ENCODE measurements around the gene NR2E1.

Gene NR2E1

DNA sequence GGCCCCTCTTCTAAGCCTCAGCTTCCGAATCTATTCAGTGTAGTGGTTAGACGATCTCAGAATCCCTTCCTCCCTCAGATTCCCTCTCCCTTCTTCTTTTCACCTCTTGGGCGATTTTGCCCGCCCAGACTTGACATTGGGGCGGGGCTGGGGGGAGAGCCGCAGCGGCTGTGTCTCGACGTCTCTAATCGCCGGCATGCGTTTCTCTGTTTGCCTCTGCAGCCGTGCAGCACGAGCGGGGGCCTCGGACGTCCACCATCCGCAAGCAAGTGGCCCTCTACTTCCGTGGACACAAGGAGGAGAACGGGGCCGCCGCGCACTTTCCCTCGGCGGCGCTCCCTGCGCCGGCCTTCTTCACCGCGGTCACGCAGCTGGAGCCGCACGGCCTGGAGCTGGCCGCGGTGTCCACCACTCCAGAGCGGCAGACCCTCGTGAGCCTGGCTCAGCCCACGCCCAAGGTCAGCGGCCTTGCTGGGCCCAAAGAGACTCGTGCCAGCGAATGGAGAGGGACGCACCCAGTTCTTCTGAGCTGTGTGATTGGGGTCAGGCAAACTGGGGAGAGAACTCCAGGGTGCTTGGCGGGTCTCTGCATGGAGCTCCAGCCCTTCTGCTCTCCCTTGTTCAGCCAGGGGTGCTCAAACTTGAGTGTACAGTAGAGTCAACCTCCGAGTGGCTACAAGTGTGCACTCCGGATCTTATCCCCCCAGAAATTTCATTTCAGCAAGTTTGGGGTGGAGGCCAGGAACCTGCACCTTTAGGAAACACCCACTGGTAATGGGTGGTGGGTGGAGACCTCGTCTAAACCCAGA, 10.7 kb downstream of the NR2E1 start:
- Histone ChIP-seq H3K9ac (ENCODE audit: low read depth, low read length) (no peak overlapping the region), H3K27me3 (ENCODE audit: control insufficient read depth, insufficient read depth, low read length) (peaks cover 76% of the 10 kb centered on the region)

DNA sequence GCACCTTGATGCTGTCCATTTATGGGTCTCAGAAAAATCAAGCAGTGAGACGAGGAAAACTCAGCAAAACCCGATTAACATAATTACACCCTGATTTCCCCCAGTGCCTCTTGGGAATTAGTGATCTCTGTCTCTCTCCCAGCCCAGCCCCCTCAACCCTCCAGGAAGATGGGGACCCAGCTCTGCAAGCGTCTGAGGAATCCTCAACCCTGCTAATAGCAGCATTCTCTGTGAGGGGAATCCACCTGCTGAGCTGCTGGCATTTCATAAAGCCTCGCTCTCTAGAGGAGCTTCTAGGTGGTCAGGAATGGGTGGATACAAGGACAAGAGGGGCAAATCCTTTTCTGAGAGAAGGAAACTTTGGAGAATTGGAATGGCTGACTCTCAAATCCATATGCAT, 13.9 kb downstream of the NR2E1 start:
- H3K4me3 ChIP-seq (ENCODE audit: low read depth, low read length) = peak overlapping the region; percentile 2
- no peaks in the 10 kb centered on the region for H3K9me3 ChIP-seq (ENCODE audit: control insufficient read depth, insufficient read depth, low read length)
- H3K4me1 ChIP-seq (ENCODE audit: control insufficient read depth, insufficient read depth, low read length) = peaks cover 21% of the 10 kb centered on the region
- no peaks in the 10 kb centered on the region for H3K36me3 ChIP-seq (ENCODE audit: control insufficient read depth, insufficient read depth, low read length)
- H3K9ac ChIP-seq (ENCODE audit: low read depth, low read length) = no peak overlapping the region
- H3K27me3 ChIP-seq (ENCODE audit: control insufficient read depth, insufficient read depth, low read length) = peaks cover 43% of the 10 kb centered on the region

More for the DNA sequence above, 10.7 kb downstream of the NR2E1 start:
- Histone ChIP-seq H3K4me1 (ENCODE audit: control insufficient read depth, insufficient read depth, low read length) (peaks cover 22% of the 10 kb centered on the region), H3K36me3 (ENCODE audit: control insufficient read depth, insufficient read depth, low read length) (no peaks in the 10 kb centered on the region), H3K9me3 (ENCODE audit: control insufficient read depth, insufficient read depth, low read length) (no peaks in the 10 kb centered on the region), H3K4me3 (ENCODE audit: low read depth, low read length) (peak overlapping the region; percentile 52)

DNA sequence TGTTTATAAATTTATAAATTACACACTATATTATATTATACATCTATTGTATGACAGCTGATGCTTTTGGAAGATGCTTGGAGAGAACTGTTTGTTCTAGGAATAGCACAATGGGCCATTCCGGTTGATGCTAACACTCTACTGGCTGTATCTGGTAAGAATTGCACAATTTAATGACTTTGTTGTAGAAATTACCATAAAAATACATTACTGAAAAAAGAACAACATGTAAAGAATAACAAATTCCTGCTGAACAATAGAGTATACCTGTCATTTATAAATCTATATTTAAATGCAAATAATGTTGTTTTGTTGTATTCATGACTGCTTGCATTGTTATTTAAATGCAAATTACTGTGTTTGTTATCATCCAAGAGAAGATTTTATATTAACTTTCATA, 14.4 kb downstream of the NR2E1 start:
- Histone ChIP-seq H3K4me3 (ENCODE audit: low read depth, low read length) (no peak overlapping the region), H3K9me3 (ENCODE audit: control insufficient read depth, insufficient read depth, low read length) (no peaks in the 10 kb centered on the region), H3K4me1 (ENCODE audit: control insufficient read depth, insufficient read depth, low read length) (peaks cover 21% of the 10 kb centered on the region), H3K27me3 (ENCODE audit: control insufficient read depth, insufficient read depth, low read length) (peaks cover 38% of the 10 kb centered on the region), H3K36me3 (ENCODE audit: control insufficient read depth, insufficient read depth, low read length) (no peaks in the 10 kb centered on the region), H3K9ac (ENCODE audit: low read depth, low read length) (no peak overlapping the region)

DNA sequence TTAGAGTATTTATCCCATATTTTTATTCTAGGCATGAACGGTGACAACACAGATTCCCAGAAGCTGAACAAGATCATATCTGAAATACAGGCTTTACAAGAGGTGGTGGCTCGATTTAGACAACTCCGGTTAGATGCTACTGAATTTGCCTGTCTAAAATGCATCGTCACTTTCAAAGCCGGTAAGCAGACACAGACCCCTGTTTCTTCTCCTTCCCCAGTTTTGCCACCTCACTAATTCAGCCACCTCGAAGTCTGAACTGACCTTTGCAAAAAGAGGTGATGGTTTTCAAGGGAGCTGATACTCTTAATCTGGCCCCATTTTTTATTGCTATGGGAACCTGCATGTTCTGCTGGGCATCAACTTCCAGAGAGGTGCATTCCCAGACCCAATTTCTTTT, 15.0 kb downstream of the NR2E1 start:
- peaks cover 33% of the 10 kb centered on the region for H3K27me3 ChIP-seq (ENCODE audit: control insufficient read depth, insufficient read depth, low read length)
- no peaks in the 10 kb centered on the region for H3K36me3 ChIP-seq (ENCODE audit: control insufficient read depth, insufficient read depth, low read length)
- no peak overlapping the region for H3K4me3 ChIP-seq (ENCODE audit: low read depth, low read length)
- peaks cover 21% of the 10 kb centered on the region for H3K4me1 ChIP-seq (ENCODE audit: control insufficient read depth, insufficient read depth, low read length)
- H3K9me3 ChIP-seq (ENCODE audit: control insufficient read depth, insufficient read depth, low read length) = no peaks in the 10 kb centered on the region
- H3K9ac ChIP-seq (ENCODE audit: low read depth, low read length) = no peak overlapping the region

DNA sequence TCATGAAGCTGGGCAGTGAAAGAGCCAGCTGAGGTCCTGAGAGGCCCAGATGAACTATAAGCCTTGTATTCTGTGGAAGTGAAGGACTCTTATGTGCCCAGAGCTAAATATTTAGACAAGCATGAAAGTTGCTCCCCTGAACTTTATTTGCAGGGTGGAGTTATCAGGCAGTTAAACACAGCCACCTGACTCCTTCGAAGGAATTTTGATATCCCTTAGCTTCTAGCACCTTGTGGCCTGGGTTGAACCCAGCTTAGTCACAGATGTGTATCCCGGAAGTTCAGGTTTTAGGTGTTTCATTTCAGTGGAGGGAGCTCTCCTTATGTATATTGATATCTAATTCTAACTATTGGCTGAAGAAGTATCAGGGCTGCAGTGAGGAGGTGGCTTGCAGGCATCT, 20.4 kb downstream of the NR2E1 start:
- H3K9ac ChIP-seq (ENCODE audit: low read depth, low read length) = no peak overlapping the region
- no peaks in the 10 kb centered on the region for H3K4me1 ChIP-seq (ENCODE audit: control insufficient read depth, insufficient read depth, low read length)
- H3K36me3 ChIP-seq (ENCODE audit: control insufficient read depth, insufficient read depth, low read length) = no peaks in the 10 kb centered on the region
- no peak overlapping the region for H3K4me3 ChIP-seq (ENCODE audit: low read depth, low read length)
- H3K27me3 ChIP-seq (ENCODE audit: control insufficient read depth, insufficient read depth, low read length) = no peaks in the 10 kb centered on the region
- no peaks in the 10 kb centered on the region for H3K9me3 ChIP-seq (ENCODE audit: control insufficient read depth, insufficient read depth, low read length)

DNA sequence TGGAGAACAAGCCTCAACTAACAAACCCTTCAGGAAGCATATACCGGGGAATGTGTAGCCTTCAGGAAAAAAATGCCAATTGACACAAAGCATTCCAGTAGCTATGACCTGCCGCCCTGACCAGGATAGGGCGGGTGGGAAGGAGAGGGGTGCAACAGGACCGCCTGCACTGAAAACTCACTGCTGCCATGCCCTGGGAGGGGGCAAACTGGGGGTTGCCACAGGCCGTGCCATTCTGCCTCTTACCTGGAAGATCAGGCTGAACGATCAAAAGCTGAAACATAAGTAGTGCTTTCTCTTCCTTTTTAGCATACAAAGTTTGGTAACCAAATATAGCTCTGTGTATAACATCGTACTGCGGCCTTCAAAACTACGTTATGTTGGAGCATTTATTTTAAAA, 21.7 kb downstream of the NR2E1 start:
- Histone ChIP-seq H3K4me3 (ENCODE audit: low read depth, low read length) (no peak overlapping the region), H3K36me3 (ENCODE audit: control insufficient read depth, insufficient read depth, low read length) (no peaks in the 10 kb centered on the region), H3K27me3 (ENCODE audit: control insufficient read depth, insufficient read depth, low read length) (no peaks in the 10 kb centered on the region), H3K9ac (ENCODE audit: low read depth, low read length) (no peak overlapping the region), H3K9me3 (ENCODE audit: control insufficient read depth, insufficient read depth, low read length) (no peaks in the 10 kb centered on the region), H3K4me1 (ENCODE audit: control insufficient read depth, insufficient read depth, low read length) (no peaks in the 10 kb centered on the region)

DNA sequence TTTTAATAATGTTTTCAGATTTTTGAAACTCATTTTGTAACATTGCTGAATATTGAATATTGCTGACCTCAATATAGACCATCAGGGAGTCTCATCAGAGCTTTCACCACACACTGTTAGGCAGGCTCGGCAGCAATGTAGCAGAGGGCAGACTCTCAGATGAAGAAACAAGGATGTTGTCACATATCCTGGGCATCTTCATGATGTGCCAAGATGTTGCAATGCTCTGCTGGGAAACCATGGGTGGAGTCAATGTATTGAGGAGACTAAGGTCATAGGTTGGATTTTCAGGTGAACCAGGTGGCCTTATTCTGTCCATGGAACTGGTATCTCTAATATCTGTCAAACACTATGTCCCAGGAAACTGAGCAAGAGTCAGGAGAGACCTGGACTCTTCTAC, 27.3 kb downstream of the NR2E1 start:
- Histone ChIP-seq H3K4me1 (ENCODE audit: control insufficient read depth, insufficient read depth, low read length) (no peaks in the 10 kb centered on the region), H3K27me3 (ENCODE audit: control insufficient read depth, insufficient read depth, low read length) (no peaks in the 10 kb centered on the region), H3K4me3 (ENCODE audit: low read depth, low read length) (no peak overlapping the region), H3K9me3 (ENCODE audit: control insufficient read depth, insufficient read depth, low read length) (no peaks in the 10 kb centered on the region), H3K36me3 (ENCODE audit: control insufficient read depth, insufficient read depth, low read length) (no peaks in the 10 kb centered on the region), H3K9ac (ENCODE audit: low read depth, low read length) (no peak overlapping the region)

DNA sequence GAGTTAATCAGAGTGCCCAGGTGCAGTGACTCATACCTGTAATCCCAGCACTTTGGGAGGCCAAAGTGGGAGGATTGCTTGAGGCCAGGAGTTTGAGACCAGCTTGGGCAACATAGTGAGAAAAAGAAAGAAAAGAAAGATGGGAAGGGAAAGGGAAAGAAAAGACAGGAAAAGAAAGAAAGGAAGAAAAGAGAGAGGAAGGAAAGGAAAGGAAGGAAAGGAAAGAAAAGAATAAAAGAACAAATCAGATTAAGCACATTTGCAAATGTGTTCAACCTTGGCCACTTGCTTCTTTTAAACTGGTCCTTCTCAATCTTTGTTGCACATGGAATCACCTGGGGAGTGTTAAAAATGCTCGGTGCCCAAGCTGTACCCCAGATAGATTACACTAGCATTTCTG, 28.0 kb downstream of the NR2E1 start:
- Histone ChIP-seq H3K4me3 (ENCODE audit: low read depth, low read length) (no peak overlapping the region), H3K9ac (ENCODE audit: low read depth, low read length) (no peak overlapping the region), H3K27me3 (ENCODE audit: control insufficient read depth, insufficient read depth, low read length) (no peaks in the 10 kb centered on the region), H3K9me3 (ENCODE audit: control insufficient read depth, insufficient read depth, low read length) (no peaks in the 10 kb centered on the region), H3K36me3 (ENCODE audit: control insufficient read depth, insufficient read depth, low read length) (no peaks in the 10 kb centered on the region), H3K4me1 (ENCODE audit: control insufficient read depth, insufficient read depth, low read length) (no peaks in the 10 kb centered on the region)

DNA sequence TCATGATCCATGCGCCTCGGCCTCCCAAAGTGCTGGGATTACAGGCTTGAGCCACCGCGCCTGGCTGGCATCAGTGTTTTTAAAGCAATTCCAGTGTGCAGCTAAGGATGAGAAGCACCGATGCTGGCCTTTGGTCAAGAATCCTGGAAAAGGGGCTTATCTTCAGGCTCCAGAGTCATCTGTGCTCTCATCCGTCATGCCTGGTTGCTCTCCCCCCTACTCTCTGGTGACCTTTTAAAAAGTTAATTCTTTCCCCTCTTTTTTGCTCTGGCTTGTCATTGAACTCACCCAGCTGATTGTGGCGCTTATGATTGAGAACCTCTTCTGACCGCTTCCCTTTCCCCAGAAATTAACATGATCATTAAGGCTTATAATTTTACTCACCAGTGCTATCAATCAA, 28.7 kb downstream of the NR2E1 start:
- H3K9ac ChIP-seq (ENCODE audit: low read depth, low read length) = no peak overlapping the region
- H3K4me3 ChIP-seq (ENCODE audit: low read depth, low read length) = no peak overlapping the region
- H3K27me3 ChIP-seq (ENCODE audit: control insufficient read depth, insufficient read depth, low read length) = no peaks in the 10 kb centered on the region
- H3K36me3 ChIP-seq (ENCODE audit: control insufficient read depth, insufficient read depth, low read length) = no peaks in the 10 kb centered on the region
- no peaks in the 10 kb centered on the region for H3K9me3 ChIP-seq (ENCODE audit: control insufficient read depth, insufficient read depth, low read length)
- H3K4me1 ChIP-seq (ENCODE audit: control insufficient read depth, insufficient read depth, low read length) = no peaks in the 10 kb centered on the region

DNA sequence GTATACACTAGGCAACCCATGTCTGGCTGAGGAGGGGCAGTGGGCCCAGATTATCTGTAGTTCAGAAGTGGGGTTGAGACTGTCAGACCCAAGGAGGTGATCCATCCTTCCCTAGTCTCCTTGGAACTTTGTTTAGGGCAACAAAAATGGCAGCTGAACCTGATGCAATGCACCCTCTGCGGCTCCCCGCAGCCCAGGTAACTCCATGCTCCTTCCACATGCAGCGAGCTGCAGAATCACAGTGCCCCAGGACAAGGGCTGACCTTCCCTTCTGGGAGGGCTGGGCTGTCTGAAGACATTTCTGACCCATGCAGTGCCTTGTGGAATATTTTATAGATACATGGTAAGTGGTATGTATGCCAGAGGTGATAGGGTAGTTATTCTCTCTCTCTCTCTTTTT, 29.4 kb downstream of the NR2E1 start:
- no peak overlapping the region for H3K9ac ChIP-seq (ENCODE audit: low read depth, low read length)
- H3K27me3 ChIP-seq (ENCODE audit: control insufficient read depth, insufficient read depth, low read length) = no peaks in the 10 kb centered on the region
- H3K9me3 ChIP-seq (ENCODE audit: control insufficient read depth, insufficient read depth, low read length) = no peaks in the 10 kb centered on the region
- no peaks in the 10 kb centered on the region for H3K36me3 ChIP-seq (ENCODE audit: control insufficient read depth, insufficient read depth, low read length)
- H3K4me3 ChIP-seq (ENCODE audit: low read depth, low read length) = no peak overlapping the region
- H3K4me1 ChIP-seq (ENCODE audit: control insufficient read depth, insufficient read depth, low read length) = no peaks in the 10 kb centered on the region

DNA sequence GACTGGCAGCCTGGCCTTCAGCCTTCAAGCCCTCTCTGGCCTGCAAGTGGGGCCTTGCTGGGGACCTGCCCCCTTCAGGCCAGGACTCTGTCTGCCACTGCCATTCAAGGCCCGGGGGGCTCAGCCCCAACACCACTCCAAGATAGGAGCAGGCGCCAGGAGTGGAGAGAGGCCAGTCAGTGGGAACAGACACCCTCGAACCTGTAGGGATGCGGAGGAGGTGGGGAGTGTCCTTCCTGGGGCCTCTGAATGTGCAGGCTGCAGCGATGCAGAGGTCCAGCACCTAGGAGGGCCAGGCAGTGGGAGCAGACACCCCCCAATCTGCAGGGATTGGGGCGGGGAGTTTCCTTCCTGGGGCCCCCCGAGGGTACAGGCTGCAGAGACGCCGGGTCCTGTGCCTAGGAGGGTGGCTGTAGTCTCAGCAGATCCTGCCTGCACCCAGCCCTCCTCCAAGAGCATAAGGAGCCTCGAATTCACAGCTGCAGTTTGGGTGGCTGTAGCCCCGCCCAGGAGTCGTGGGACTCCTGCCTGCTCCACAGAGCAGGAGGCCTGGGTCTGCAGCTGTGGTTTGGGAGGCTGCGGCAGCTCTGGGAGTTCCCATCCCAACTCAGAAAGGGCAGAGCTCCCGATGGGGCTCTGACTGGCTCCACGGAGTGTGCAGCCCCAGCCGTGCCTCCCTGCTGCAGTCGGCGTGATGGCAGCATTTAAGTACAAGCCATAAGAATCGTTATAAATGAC, 33.1 kb downstream of the NR2E1 start:
- Histone ChIP-seq H3K27me3 (ENCODE audit: control insufficient read depth, insufficient read depth, low read length) (no peaks in the 10 kb centered on the region), H3K9me3 (ENCODE audit: control insufficient read depth, insufficient read depth, low read length) (no peaks in the 10 kb centered on the region), H3K4me1 (ENCODE audit: control insufficient read depth, insufficient read depth, low read length) (no peaks in the 10 kb centered on the region), H3K36me3 (ENCODE audit: control insufficient read depth, insufficient read depth, low read length) (no peaks in the 10 kb centered on the region), H3K9ac (ENCODE audit: low read depth, low read length) (no peak overlapping the region), H3K4me3 (ENCODE audit: low read depth, low read length) (no peak overlapping the region)

DNA sequence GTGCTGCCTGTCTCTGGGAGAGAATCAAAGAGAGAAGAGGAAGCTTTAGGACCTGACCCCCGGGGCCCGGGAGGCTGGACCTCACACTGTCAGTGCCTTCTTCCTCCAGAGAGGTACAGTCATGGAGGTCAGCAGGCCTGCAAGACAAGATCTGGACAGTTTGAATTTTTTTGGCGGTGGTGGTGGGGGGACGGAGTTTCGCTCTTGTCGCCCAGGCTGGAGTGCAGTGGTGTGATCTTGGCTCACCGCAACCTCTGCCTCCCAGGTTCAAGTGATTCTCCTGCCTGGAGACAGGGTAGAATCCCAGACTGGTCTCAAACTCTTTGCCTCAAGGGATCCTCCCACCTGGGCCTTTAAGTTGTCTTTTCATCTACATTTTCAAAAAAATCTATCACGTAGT, 34.4 kb downstream of the NR2E1 start:
- H3K36me3 ChIP-seq (ENCODE audit: control insufficient read depth, insufficient read depth, low read length) = no peaks in the 10 kb centered on the region
- no peak overlapping the region for H3K9ac ChIP-seq (ENCODE audit: low read depth, low read length)
- H3K4me3 ChIP-seq (ENCODE audit: low read depth, low read length) = no peak overlapping the region
- H3K9me3 ChIP-seq (ENCODE audit: control insufficient read depth, insufficient read depth, low read length) = no peaks in the 10 kb centered on the region
- no peaks in the 10 kb centered on the region for H3K4me1 ChIP-seq (ENCODE audit: control insufficient read depth, insufficient read depth, low read length)
- no peaks in the 10 kb centered on the region for H3K27me3 ChIP-seq (ENCODE audit: control insufficient read depth, insufficient read depth, low read length)
